ENCODE measurements around the gene AKAP8L.
A peak's percentile ranks its signal among the peaks of the same experiment; 100 is the strongest.

DNA sequence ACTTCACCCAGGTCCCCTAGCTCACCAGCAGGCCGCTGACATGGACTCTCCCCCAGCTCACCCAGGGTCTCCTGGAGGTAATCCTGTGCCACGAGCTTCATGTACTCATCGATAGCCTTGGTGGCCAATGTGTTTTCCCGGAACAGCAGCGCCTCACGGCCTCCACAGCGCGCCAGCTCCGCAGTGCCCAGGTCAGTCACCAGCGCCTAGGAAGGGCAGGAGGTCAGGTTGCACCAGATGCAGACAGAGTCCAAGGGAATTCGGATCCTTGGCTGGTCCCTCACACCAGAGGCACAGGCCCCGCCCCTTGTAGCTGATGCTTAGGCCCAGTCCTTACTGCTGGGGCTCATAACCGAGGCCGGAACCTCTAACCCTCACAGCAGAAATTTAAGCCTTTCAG lies 37.7 kb upstream of the AKAP8L start:
- peak in 2 of 3 donors; percentile 9 to 60 for TF ChIP-seq POLR2AphosphoS5 (IDR thresholded peaks at IDR 0.05)
- TF ChIP-seq, protein P1, sequence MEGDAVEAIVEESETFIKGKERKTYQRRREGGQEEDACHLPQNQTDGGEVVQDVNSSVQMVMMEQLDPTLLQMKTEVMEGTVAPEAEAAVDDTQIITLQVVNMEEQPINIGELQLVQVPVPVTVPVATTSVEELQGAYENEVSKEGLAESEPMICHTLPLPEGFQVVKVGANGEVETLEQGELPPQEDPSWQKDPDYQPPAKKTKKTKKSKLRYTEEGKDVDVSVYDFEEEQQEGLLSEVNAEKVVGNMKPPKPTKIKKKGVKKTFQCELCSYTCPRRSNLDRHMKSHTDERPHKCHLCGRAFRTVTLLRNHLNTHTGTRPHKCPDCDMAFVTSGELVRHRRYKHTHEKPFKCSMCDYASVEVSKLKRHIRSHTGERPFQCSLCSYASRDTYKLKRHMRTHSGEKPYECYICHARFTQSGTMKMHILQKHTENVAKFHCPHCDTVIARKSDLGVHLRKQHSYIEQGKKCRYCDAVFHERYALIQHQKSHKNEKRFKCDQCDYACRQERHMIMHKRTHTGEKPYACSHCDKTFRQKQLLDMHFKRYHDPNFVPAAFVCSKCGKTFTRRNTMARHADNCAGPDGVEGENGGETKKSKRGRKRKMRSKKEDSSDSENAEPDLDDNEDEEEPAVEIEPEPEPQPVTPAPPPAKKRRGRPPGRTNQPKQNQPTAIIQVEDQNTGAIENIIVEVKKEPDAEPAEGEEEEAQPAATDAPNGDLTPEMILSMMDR (IDR thresholded peaks at IDR 0.05 in 8 of 11, conservative IDR thresholded peaks at IDR 0.05 in 3 of 11) = no peak
- no peak for TF ChIP-seq POLR2A (IDR thresholded peaks at IDR 0.05)

Data from spleen (tissue), 7 donors.